ENCODE results near the gene RAD50.

The RAD50 gene

GRCh38 chr5:132637241-132637640, 80.5 kb downstream of the RAD50 start:
- DNase-seq: no peak

GRCh38 chr5:132639706-132640130, 82.9 kb downstream of the RAD50 start:
- no peak for DNase-seq

GRCh38 chr5:132640613-132641012, 83.8 kb downstream of the RAD50 start:
- no peak for DNase-seq

- DNase-seq: no peak
Observed at GRCh38 chr5:132641241-132641723, 84.5 kb downstream of the RAD50 start.

- no peak for DNase-seq
Observed at GRCh38 chr5:132641841-132642240, 85.1 kb downstream of the RAD50 start.

GRCh38 chr5:132644177-132644576, 87.4 kb downstream of the RAD50 start:
- no peak for DNase-seq

- DNase-seq: no peak
Observed at GRCh38 chr5:132646583-132647266, 89.9 kb downstream of the RAD50 start.

- no peak for DNase-seq
Observed at GRCh38 chr5:132647473-132647872, 90.7 kb downstream of the RAD50 start.

- DNase-seq: no peak
Observed at GRCh38 chr5:132648355-132648754, 91.6 kb downstream of the RAD50 start.

GRCh38 chr5:132651838-132652469, 95.2 kb downstream of the RAD50 start:
- DNase-seq: no peak

GRCh38 chr5:132653716-132654115, 96.9 kb downstream of the RAD50 start:
- no peak for DNase-seq

- no peak for DNase-seq
Observed at GRCh38 chr5:132655821-132656773, 99.3 kb downstream of the RAD50 start.

GRCh38 chr5:132656774-132657355, 100.1 kb downstream of the RAD50 start:
- no peak for DNase-seq

- no peak for DNase-seq
Observed at GRCh38 chr5:132657676-132658380, 101.1 kb downstream of the RAD50 start, which contains the start of gene IL13. Gene IL13 (plus strand): TSS chr5:132658173. CDS start chr5:132658187, 14 bp downstream.

- DNase-seq: no peak
Observed at GRCh38 chr5:132658381-132659302, 101.9 kb downstream of the RAD50 start.

GRCh38 chr5:132659598-132660493, 103.1 kb downstream of the RAD50 start:
- no peak for DNase-seq

- DNase-seq: no peak
Observed at GRCh38 chr5:132661231-132662003, 104.6 kb downstream of the RAD50 start.

GRCh38 chr5:132662004-132662401, 105.2 kb downstream of the RAD50 start:
- no peak for DNase-seq
